HG03575 (cell line): ENCODE data around the gene RAB38.

Source experiments
- ATAC-seq: cut with Tn5 transposase; IDR thresholded peaks from one replicate; pipeline ENCODE4 v1.9.1; 2021; ENCODE audit not compliant: unreplicated experiment, insufficient number of reproducible peaks, low FRiP score; ENCODE audit errors: extremely low read depth

RAB38 gene

DNA sequence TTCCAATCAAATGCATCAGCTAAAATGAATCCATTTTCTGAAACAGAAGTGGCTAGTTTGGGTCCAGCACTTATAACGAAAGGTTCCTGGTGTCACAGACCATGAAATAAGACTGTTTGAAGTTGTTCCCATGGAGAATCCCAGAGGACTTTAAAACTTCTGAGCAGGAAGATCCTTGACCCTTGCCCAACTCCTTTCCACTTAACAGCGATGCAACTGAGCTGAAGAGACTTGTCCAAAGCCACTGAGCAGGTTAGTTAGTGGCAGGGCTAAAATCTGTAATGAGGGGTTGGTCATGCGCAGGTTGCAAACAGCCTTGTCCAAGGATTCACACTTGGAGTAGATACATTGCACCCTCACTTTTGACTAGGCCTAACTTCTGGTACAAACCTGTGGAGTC, 1.3 kb downstream of the RAB38 start:
- ATAC-seq, result no peak

GRCh38 chr11:88171982-88172381, 3.3 kb downstream of the RAB38 start:
- no peak for ATAC-seq

GRCh38 chr11:88170673-88171072, 4.6 kb downstream of the RAB38 start:
- no peak for ATAC-seq

- ATAC-seq, result no peak
These were observed 5.4 kb downstream of the RAB38 start for GRCh38 chr11:88169881-88170280.

GRCh38 chr11:88169471-88169870, 5.8 kb downstream of the RAB38 start:
- no peak for ATAC-seq

- no peak for ATAC-seq
These were observed 7.4 kb downstream of the RAB38 start for GRCh38 chr11:88167853-88168252.

DNA sequence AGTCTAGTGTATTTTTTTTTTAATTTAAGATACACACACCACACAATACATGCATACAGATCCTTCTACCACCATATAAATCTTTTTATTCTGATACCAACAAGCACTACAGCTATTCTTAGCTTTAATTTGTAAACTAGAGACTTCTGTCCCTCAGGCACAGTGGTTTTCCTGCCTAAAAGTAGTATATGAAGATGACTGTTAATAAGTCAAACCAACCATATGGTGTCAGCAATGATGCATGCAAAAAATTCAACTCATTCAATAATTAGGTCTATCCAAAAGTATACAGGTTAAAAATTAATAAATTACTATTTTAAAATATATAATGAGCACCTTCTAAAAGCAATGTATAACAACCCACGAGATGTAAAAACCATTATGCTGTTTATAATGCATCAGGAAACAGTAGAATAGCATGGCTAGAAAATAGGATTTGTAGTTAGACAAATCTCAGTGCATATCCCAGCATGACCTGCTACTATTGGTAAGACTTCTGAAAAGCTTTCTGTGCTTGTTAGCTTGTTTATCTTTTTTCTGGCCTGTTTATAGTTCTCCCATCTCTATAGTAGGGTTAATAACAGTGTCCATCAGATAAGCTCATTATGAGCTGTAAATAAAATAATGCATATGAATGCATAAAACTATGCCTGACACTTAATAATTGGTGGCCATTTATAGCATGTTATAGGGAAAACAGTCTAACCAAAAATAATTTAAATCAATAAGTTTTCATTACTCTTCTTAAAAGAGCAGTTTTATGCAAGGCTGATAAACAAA, 10.2 kb downstream of the RAB38 start:
- no peak for ATAC-seq

DNA sequence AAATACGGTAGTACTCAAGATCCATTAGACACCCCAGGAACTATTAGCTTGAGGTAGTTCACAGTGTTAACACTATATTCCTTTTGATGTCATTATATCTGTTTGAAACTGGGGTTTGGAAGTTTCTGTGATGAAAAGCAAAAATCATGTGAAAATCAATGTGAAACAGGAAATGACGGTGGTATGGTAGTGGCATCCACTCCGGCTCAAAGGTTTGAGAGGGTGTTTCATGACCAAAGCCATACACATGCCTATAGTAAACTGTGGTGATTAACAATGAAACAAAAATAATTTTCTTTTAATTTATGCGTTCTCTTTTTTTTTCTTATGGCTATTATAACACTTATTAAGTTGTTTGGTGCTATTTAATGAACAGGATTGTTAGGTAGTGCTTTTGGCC, 10.9 kb downstream of the RAB38 start:
- ATAC-seq, result no peak

DNA sequence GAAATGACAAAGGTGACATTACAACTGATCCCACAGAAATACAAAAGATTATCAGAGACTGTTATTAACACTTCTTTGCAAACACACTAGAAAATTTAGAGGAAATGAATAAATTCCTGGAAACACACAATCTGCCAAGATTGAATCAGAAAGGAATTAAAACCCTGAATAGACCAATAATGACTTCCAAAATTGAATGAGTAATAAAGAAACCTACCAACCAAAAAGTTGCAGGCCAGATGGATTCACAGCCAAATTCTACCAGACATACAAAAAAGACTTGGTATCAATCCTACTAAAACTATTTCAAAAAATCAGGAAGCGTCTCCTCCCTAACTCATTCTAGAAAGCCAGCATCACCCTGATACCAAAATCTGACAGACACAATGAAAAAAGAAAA, 17.2 kb downstream of the RAB38 start:
- ATAC-seq, result no peak

- ATAC-seq, result no peak
These were observed 17.9 kb downstream of the RAB38 start for GRCh38 chr11:88157370-88157769.

DNA sequence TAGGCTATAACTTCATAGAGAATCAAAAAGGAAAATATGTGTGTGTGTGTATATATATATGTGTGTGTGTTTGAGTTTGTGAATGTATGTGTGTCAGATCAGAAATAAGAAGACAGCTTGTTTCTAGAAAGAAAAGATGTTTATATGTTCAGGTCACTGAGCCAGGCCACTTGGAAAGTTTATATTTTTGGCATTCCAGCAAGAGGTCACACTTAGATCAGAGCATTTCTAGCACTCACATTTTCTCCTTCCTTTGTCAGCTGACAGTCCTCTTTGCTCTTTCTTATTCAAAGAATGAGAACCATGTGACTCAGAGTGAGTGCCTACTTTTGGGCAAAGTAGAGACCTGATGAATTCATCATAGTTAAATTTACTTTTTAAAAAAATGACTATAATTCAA, 22.9 kb downstream of the RAB38 start:
- ATAC-seq, result no peak

- ATAC-seq, result no peak
These were observed 23.5 kb downstream of the RAB38 start for GRCh38 chr11:88151709-88152265.

DNA sequence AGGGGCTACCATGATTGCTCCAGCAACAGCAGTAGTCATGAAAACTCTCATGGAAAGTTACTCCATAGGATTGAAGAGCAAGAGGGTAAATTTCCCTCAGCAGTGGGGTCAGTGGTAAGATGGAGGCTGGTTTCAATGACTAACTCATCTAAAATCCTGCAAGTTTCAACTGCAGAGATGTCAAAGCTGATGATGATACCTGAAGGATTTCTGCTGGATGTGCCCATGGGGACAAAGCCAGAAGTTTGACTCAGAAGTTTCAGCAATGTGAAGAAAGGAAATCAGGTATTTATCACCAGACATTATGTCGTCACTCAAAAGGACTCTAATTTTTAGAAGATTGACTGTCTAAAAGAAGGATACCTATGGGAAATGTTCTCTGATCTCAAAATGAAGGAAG, 29.1 kb downstream of the RAB38 start:
- no peak for ATAC-seq

DNA sequence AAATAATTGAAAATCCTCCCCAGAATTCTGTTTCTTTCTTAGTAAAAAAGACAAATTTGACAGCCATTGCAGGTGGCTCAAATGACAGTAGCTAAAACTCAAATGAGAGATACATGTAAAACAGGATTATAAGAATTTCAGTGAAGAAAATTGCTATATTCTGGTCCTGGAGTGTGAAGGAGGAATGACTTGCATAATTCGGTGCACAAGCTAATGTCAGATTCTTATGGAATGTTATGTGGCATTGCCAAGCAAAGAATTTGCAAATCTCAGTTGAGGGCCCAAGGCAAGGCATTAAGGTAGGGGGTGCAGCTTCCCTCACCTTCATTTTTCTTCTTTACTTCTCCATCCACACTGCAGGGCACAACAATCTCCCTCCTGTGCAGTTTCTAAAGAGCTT, 35.4 kb downstream of the RAB38 start:
- ATAC-seq, result no peak

DNA sequence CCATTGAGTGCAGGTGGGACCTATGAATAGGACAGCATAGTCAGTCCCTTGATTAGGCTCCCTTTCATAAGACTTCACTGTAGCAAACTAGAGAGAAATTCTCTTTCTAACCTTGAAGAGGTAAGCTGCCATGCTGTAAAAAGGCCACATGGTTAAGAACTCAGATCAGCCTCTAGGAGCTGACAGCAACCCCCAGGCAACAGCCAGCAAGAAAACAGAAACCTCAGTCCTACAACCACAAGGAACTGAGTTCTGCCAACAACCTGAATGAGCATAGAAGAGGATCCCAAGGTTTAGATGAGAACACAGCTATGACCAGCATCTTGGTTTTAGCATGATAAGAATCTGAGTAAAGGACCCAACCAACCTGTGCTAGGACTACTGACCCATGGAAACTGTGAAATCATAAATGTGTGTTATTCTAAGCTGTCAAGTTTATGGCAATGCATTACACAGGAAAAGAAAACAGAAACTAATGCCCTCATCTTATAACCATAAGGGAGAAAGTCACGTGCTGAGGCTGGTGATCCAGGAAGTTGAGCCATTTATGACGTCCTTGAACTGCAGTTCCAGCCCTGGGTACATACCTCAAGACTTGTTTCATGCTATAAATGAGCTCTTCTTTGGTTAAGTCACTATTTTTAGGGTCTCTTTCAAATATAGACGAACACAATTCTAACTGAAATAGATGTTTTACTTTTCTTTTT, 43.3 kb downstream of the RAB38 start:
- ATAC-seq, result no peak

- no peak for ATAC-seq
These were observed 52.3 kb downstream of the RAB38 start for GRCh38 chr11:88122956-88123355.

DNA sequence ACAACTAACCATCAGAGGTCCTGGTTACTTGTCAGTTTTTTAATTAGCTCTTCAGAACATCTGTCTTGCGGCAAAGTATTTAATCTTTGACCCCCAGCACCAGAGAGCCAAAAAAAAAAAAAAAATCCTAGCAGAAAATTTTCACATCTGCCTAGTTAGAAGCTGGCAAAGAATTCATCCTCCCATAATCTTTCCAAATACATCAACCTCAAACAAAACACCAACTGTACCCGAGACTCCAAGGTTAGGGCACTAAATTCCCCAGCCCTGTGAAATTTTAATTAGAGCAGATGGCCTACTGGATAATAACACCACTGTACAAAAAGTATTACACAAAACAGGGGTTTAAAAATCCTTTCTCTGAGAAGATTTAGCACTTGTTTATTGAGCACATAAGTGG, 55.7 kb downstream of the RAB38 start:
- ATAC-seq, result no peak

- no peak for ATAC-seq
These were observed 57.9 kb downstream of the RAB38 start for GRCh38 chr11:88117281-88117858.

GRCh38 chr11:88115828-88116755, 59.2 kb downstream of the RAB38 start:
- no peak for ATAC-seq
